NCI-H1694 treated with DMSO at 0.1 percent for 48 hours (cell line): ENCODE results near the gene PHACTR3.

Experiments used
- DNase-seq: peaks from one replicate; lab custom pipeline; 2025; lab: John Stamatoyannopoulos, UW

The PHACTR3 gene

GRCh38 chr20:59733351-59733750 lies 129.0 kb downstream of the PHACTR3 start:
- DNase-seq = no peak

GRCh38 chr20:59735486-59735885 lies 131.1 kb downstream of the PHACTR3 start:
- DNase-seq = no peak

GRCh38 chr20:59735917-59736316 lies 131.6 kb downstream of the PHACTR3 start:
- no peak for DNase-seq

GRCh38 chr20:59736366-59736765 lies 132.0 kb downstream of the PHACTR3 start:
- no peak for DNase-seq

- DNase-seq = no peak
These were observed 132.8 kb downstream of the PHACTR3 start for GRCh38 chr20:59737073-59737666.

- no peak for DNase-seq
These were observed 133.5 kb downstream of the PHACTR3 start for GRCh38 chr20:59737816-59738215.

- no peak for DNase-seq
These were observed 134.5 kb downstream of the PHACTR3 start for GRCh38 chr20:59738851-59739250.

- DNase-seq = no peak
These were observed 136.3 kb downstream of the PHACTR3 start for GRCh38 chr20:59740621-59741020.

GRCh38 chr20:59741073-59741472 lies 136.7 kb downstream of the PHACTR3 start:
- DNase-seq = no peak

GRCh38 chr20:59742351-59743095 lies 138.2 kb downstream of the PHACTR3 start:
- DNase-seq = no peak

GRCh38 chr20:59743308-59743707 lies 139.0 kb downstream of the PHACTR3 start:
- no peak for DNase-seq

GRCh38 chr20:59743767-59744485 lies 139.6 kb downstream of the PHACTR3 start:
- DNase-seq = no peak

- no peak for DNase-seq
These were observed 140.4 kb downstream of the PHACTR3 start for GRCh38 chr20:59744756-59745155.

GRCh38 chr20:59745201-59745600 lies 140.9 kb downstream of the PHACTR3 start:
- DNase-seq = no peak

- DNase-seq = no peak
These were observed 141.4 kb downstream of the PHACTR3 start for GRCh38 chr20:59745716-59746115.

- no peak for DNase-seq
These were observed 141.8 kb downstream of the PHACTR3 start for GRCh38 chr20:59746155-59746554.

GRCh38 chr20:59747671-59748515 lies 143.6 kb downstream of the PHACTR3 start:
- DNase-seq = no peak

- no peak for DNase-seq
These were observed 144.4 kb downstream of the PHACTR3 start for GRCh38 chr20:59748619-59749191.

GRCh38 chr20:59749301-59749700 lies 145.0 kb downstream of the PHACTR3 start:
- no peak for DNase-seq

- no peak for DNase-seq
These were observed 146.0 kb downstream of the PHACTR3 start for GRCh38 chr20:59750209-59750840.

- no peak for DNase-seq
These were observed 146.9 kb downstream of the PHACTR3 start for GRCh38 chr20:59751075-59751711.
